Activated naive CD4-positive, alpha-beta T cell treated with anti-CD3 and anti-CD28 coated beads for 36 hours (primary cell): Measurements from ENCODE around the gene NTNG1. TPM values are rescaled to one million over a fixed set of nuclear protein-coding genes. Genes with fewer than 3 reads are reported as not detected.

Experiments used
- CTCF ChIA-PET: fragments of 350-600 bp; sonication (Branson Sonifier 250); formaldehyde crosslinking; loops from one replicate; lab custom pipeline; 2021; ENCODE audit warnings: antibody characterized with exemption; lab: Charles Lee
- DNase-seq: peaks from one replicate; pipeline ENCODE4 v3.0.0-alpha.2; 2020
- H3K27ac Mint-ChIP-seq: one replicate; pipeline ENCODE4 v1.8.0; 2021; ENCODE audit warnings: mild to moderate bottlenecking, mixed read lengths
- H3K27me3 Mint-ChIP-seq: one replicate; pipeline ENCODE4 v1.8.0; 2021; ENCODE audit warnings: low read depth, mixed read lengths
- H3K36me3 Mint-ChIP-seq: one replicate; pipeline ENCODE4 v1.8.0; 2021; ENCODE audit warnings: low read depth, mixed read lengths
- H3K4me1 Mint-ChIP-seq: one replicate; pipeline ENCODE4 v1.8.0; 2021; ENCODE audit warnings: low read depth, mixed read lengths
- H3K4me3 Mint-ChIP-seq: one replicate; pipeline ENCODE4 v1.8.0; 2021; ENCODE audit warnings: mild to moderate bottlenecking, moderate library complexity, mixed read lengths
- H3K9me3 Mint-ChIP-seq: one replicate; pipeline ENCODE4 v1.8.0; 2021; ENCODE audit warnings: mixed read lengths
- intact Hi-C: fragments of 100-400 bp; cut with micrococcal nuclease; formaldehyde crosslinking; loops from one replicate; pipeline ENCODE4 v1.15.1; 2023
- total RNA-seq, 2 experiments: library from RNA; stranded (reverse); gene quantifications; one replicate each; pipeline ENCODE4 v1.2.3, GENCODE V29; 2021

The NTNG1 gene
- total RNA-seq, 2 experiments from 2014 or later, result not detected

DNA sequence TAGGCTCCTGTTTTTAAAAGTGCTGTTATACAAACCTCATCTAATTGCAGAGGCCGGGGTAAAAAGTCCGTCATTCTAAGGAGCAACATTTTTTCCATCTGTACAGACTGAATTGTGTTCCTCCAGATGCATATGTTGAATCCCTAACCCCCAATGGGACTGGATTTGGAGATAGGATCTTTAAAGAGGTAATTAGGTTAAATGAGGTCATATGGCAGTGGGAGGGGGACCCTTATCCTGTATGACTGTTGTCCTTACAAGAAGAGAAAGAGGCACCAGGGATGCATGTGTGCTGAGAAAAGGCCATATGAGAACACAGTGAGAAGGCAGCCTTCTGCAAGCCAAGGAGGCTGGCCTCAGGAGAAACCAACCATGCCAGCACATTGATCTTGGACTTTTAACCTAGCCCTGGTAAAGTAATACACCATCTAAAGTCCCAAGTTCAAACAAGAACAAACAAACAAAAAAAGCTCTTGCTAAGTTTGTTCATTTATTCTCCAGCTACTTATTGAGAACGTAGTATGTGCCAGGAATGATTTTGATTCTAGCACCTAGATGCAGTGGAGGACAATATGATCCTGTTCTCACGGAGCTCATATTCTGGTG is 352.4 kb downstream of the NTNG1 start:
- intact Hi-C loops, result no loop called here
- Mint-ChIP-seq H3K4me3 (no peak overlapping the region), H3K27me3 (peaks cover 4% of the 10 kb centered on the region), H3K9me3 (no peaks in the 10 kb centered on the region), H3K27ac (no peak overlapping the region), H3K36me3 (no peaks in the 10 kb centered on the region), H3K4me1 (no peaks in the 10 kb centered on the region)
- CTCF ChIA-PET, result no interaction called here
- no peak for DNase-seq

DNA sequence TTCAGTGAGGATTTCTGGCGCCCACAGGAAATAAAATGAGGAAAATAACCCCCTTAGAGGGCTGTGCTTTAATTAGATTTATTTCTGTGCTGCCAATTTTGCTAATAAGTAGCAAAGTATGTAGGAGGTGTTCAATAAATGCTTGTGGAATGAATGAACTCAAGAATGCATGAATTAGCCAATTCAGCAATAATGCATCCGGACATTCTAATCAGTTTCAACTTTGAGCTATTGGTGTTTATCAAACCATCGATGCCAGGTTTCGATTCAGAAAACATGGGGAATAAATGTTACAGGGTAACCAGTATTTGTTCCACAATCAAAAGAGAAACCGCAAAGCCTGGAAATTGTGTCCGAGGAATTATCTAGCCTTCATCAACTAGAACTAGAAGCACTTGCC is 353.2 kb downstream of the NTNG1 start:
- CTCF ChIA-PET, result no interaction called here
- Mint-ChIP-seq H3K36me3 (no peaks in the 10 kb centered on the region), H3K4me1 (no peaks in the 10 kb centered on the region), H3K27ac (no peak overlapping the region), H3K27me3 (no peaks in the 10 kb centered on the region), H3K4me3 (no peak overlapping the region), H3K9me3 (no peaks in the 10 kb centered on the region)
- intact Hi-C loops, result no loop called here
- no peak for DNase-seq

DNA sequence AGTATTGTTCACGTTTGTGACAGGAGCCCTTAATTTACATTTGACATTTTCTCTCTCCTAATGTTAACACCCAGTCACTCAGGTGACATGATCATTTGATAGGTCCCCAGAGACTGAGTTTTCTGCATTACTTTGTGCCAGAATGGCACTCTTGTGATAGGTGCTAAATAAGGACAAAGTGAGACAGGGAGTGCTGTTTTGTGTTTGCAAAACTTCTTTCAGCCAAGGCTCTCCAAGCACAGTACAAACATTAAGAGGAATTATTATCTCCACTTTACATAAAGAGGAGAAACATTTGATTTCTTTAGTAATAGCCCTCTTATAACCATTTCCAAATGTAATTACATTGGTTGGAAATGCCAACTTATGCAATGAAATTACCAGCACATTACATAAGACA is 355.2 kb downstream of the NTNG1 start:
- H3K27ac Mint-ChIP-seq, result no peak overlapping the region
- intact Hi-C loops, result no loop called here
- H3K36me3 Mint-ChIP-seq, result no peaks in the 10 kb centered on the region
- no peak for DNase-seq
- H3K4me1 Mint-ChIP-seq, result no peaks in the 10 kb centered on the region
- no peaks in the 10 kb centered on the region for H3K9me3 Mint-ChIP-seq
- H3K4me3 Mint-ChIP-seq, result no peak overlapping the region
- CTCF ChIA-PET, result no interaction called here
- H3K27me3 Mint-ChIP-seq, result no peaks in the 10 kb centered on the region

DNA sequence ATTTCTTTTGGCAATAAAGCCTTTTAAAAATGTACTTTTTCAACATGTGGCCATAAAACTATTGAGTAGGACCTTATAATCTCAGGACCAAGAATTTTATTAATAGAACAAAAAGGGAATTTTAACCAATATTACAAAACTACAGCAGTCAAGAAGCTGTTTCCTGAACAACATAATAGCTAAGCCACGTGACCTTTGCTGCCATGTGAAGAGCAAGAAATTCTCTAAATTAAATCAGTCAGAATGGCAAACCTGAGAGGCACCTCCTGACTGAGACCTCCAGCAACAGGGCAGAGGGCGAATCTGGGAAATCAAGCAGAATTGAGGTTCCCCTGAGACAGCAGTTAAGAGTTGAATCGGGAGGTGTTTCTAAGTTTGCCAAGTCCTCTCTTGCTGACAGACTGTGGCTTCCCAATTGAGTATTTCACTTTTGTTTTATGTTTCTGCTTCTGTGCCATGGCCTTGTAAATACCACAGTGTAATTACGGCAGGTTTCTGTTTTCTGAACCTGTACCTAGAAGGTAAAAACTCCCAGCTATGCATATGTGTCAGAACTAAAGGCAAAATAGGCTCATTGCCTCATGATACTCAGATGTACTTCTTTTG is 358.4 kb downstream of the NTNG1 start:
- no peaks in the 10 kb centered on the region for H3K9me3 Mint-ChIP-seq
- intact Hi-C loops, result no loop called here
- H3K36me3 Mint-ChIP-seq, result no peaks in the 10 kb centered on the region
- no peak overlapping the region for H3K4me3 Mint-ChIP-seq
- CTCF ChIA-PET, result no interaction called here
- H3K4me1 Mint-ChIP-seq, result no peaks in the 10 kb centered on the region
- H3K27ac Mint-ChIP-seq, result no peak overlapping the region
- no peak for DNase-seq
- no peaks in the 10 kb centered on the region for H3K27me3 Mint-ChIP-seq

DNA sequence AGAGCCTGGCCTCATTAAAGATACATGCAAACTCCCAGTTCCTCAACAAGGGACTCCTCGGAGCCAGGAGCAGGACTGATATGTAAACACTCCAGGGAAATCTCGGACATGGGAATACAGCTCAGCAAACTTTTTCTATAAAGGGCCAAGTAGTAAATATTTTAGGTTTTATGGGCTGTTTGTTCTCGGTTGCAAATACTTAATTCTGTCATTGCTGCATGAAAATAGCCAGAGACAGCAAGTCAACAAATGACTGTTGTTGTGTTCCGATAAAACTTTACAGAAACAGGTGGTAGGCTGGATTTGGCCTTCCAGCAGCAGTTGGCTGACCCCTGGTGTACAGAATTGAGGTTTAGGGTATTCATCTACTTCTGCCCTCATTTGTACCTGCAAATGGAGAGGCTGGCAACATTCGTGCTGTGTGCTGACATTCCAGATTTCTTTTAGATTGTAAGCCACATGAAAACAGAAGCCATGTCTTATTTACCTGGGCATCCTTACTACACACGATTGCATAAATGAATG is 360.3 kb downstream of the NTNG1 start:
- DNase-seq, result no peak
- Mint-ChIP-seq H3K4me3 (no peak overlapping the region), H3K9me3 (no peaks in the 10 kb centered on the region), H3K4me1 (no peaks in the 10 kb centered on the region), H3K36me3 (no peaks in the 10 kb centered on the region), H3K27me3 (no peaks in the 10 kb centered on the region), H3K27ac (no peak overlapping the region)
- CTCF ChIA-PET, result no interaction called here
- intact Hi-C loops, result no loop called here

- H3K4me1 Mint-ChIP-seq, result no peaks in the 10 kb centered on the region
- no peak for DNase-seq
- H3K9me3 Mint-ChIP-seq, result peaks cover 3% of the 10 kb centered on the region
- no peak overlapping the region for H3K27ac Mint-ChIP-seq
- H3K36me3 Mint-ChIP-seq, result no peaks in the 10 kb centered on the region
- intact Hi-C loops, result no loop called here
- no peak overlapping the region for H3K4me3 Mint-ChIP-seq
- peaks cover 2% of the 10 kb centered on the region for H3K27me3 Mint-ChIP-seq
- CTCF ChIA-PET, result no interaction called here
Measured at GRCh38 chr1:107510347-107510746, 369.5 kb downstream of the NTNG1 start.

GRCh38 chr1:107512836-107513235 is 372.0 kb downstream of the NTNG1 start:
- no peak overlapping the region for H3K4me3 Mint-ChIP-seq
- DNase-seq, result no peak
- H3K4me1 Mint-ChIP-seq, result no peaks in the 10 kb centered on the region
- CTCF ChIA-PET, result no interaction called here
- intact Hi-C loops, result no loop called here
- H3K27me3 Mint-ChIP-seq, result peaks cover under 1% of the 10 kb centered on the region
- no peak overlapping the region for H3K27ac Mint-ChIP-seq
- H3K36me3 Mint-ChIP-seq, result no peaks in the 10 kb centered on the region
- peaks cover 3% of the 10 kb centered on the region for H3K9me3 Mint-ChIP-seq

- peaks cover 3% of the 10 kb centered on the region for H3K9me3 Mint-ChIP-seq
- H3K4me3 Mint-ChIP-seq, result no peak overlapping the region
- CTCF ChIA-PET, result no interaction called here
- H3K4me1 Mint-ChIP-seq, result no peaks in the 10 kb centered on the region
- intact Hi-C loops, result no loop called here
- DNase-seq, result no peak
- H3K36me3 Mint-ChIP-seq, result no peaks in the 10 kb centered on the region
- peaks cover 3% of the 10 kb centered on the region for H3K27me3 Mint-ChIP-seq
- no peak overlapping the region for H3K27ac Mint-ChIP-seq
Measured at GRCh38 chr1:107514841-107515240, 374.0 kb downstream of the NTNG1 start.

- CTCF ChIA-PET, result interaction anchor here (0.6 to 1.4 kb wide), 2 partner anchors 13 to 1800 kb away, joined by 3 to 5 read pairs; no protein-coding TSS in a partner anchor
- intact Hi-C loops, result no loop called here
- H3K27ac Mint-ChIP-seq, result no peak overlapping the region
Measured at GRCh38 chr1:107515702-107516101, 374.9 kb downstream of the NTNG1 start.

DNA sequence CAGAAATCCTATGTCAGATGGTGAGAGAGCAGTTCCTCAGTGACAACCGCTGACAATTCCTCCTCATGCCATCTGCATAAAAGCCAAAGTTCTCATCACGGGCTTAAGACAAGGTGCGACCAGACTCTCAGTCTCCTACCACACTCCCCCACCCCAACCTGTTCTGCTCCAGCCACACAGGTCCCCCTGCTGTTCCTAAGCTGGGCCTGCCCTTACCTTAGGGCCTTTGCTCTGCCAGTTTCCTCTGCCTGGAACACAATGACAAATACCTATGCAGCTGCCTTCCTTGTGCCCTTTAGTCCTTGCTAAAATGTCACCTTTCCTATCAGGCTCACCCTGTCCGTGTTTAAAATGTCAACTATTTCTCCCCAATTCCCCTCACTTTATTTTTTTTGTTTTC is 382.2 kb downstream of the NTNG1 start:
- H3K4me1 Mint-ChIP-seq, result no peaks in the 10 kb centered on the region
- no peak overlapping the region for H3K4me3 Mint-ChIP-seq
- H3K9me3 Mint-ChIP-seq, result peaks cover 2% of the 10 kb centered on the region
- intact Hi-C loops, result no loop called here
- H3K36me3 Mint-ChIP-seq, result no peaks in the 10 kb centered on the region
- no peak for DNase-seq
- H3K27me3 Mint-ChIP-seq, result peaks cover 2% of the 10 kb centered on the region
- H3K27ac Mint-ChIP-seq, result no peak overlapping the region
- CTCF ChIA-PET, result no interaction called here

More at GRCh38 chr1:107515702-107516101, 374.9 kb downstream of the NTNG1 start:
- Mint-ChIP-seq H3K36me3 (no peaks in the 10 kb centered on the region), H3K4me3 (no peak overlapping the region), H3K4me1 (no peaks in the 10 kb centered on the region), H3K27me3 (peaks cover 4% of the 10 kb centered on the region), H3K9me3 (peaks cover 2% of the 10 kb centered on the region)
- no peak for DNase-seq

DNA sequence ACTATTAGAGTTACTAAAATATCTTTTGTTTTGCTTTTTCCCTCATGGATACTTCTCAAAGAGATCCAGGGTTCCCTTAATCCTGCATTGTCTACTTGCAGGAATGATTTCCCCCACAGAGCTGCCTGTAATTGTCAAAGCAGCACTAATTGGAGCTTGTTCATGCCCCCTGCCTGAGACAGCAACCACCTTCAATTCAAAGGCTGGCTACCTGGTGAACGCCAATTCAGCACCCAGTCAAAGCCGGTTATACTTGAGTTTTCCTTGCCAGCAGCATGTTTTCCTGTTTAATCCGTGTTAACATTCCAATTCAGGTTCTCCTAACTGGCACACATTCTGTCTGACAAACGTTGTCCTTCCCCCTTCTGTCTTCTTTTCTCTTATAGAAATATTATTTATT is 382.9 kb downstream of the NTNG1 start:
- peaks cover 4% of the 10 kb centered on the region for H3K27me3 Mint-ChIP-seq
- CTCF ChIA-PET, result no interaction called here
- no peak overlapping the region for H3K4me3 Mint-ChIP-seq
- no peaks in the 10 kb centered on the region for H3K4me1 Mint-ChIP-seq
- H3K27ac Mint-ChIP-seq, result no peak overlapping the region
- H3K36me3 Mint-ChIP-seq, result no peaks in the 10 kb centered on the region
- H3K9me3 Mint-ChIP-seq, result peaks cover 2% of the 10 kb centered on the region
- intact Hi-C loops, result no loop called here
- DNase-seq, result no peak

DNA sequence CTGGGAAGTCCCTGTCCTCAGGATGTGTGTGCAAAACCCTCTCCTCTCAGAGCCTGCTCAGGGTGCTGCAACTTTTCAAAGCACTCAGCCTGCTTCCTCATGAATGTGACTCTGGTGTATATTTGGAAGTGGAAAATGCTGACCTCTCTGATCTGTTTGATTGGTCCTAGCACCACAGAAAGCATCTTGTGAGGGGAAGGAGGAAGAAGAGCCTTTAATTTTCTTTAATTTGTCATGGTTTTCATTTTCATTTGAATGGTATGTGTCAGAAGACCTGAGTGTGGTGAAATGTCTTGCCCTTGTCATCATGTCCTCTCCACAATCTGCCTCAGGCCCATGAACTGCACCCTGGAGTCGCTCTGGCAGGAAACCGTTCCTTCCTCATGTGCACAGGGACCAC is 383.5 kb downstream of the NTNG1 start:
- Mint-ChIP-seq H3K36me3 (no peaks in the 10 kb centered on the region), H3K9me3 (peaks cover 2% of the 10 kb centered on the region), H3K4me3 (no peak overlapping the region), H3K27me3 (peaks cover 7% of the 10 kb centered on the region), H3K4me1 (no peaks in the 10 kb centered on the region), H3K27ac (no peak overlapping the region)
- intact Hi-C loops, result no loop called here
- no peak for DNase-seq
- CTCF ChIA-PET, result no interaction called here

DNA sequence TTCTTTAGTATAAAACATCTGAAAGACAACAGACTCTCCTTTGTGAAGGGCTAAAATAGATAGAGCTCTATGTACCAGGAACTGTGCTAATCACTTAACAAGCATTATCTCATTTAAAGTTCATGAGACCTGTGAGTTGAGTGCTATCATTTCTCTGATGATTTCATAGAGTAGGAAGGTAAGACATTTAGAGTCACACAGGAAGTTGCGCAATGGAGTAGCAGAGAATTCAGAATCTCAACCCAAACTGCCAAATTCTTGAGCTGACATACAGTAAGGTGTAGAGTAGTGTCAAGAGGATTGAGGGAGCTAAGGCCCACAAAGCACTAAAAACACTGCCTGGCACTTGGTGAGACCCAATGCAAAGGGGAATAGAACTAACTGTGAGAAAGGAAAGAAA is 384.3 kb downstream of the NTNG1 start:
- H3K27ac Mint-ChIP-seq, result no peak overlapping the region
- DNase-seq, result peak; percentile 8

More for the DNA sequence above, 384.3 kb downstream of the NTNG1 start:
- intact Hi-C loops, result loop anchor here (5.0 kb wide), 2 partner anchors 222 to 328 kb away; no protein-coding TSS in a partner anchor
- Mint-ChIP-seq H3K9me3 (peaks cover 2% of the 10 kb centered on the region), H3K4me1 (no peaks in the 10 kb centered on the region), H3K27me3 (peaks cover 10% of the 10 kb centered on the region), H3K4me3 (no peak overlapping the region), H3K36me3 (no peaks in the 10 kb centered on the region)
- CTCF ChIA-PET, result no interaction called here
